HG03521 (cell line): ENCODE data around the gene LPIN3.

ENCODE experiments used
- ATAC-seq: cut with Tn5 transposase; IDR thresholded peaks from one replicate; pipeline ENCODE4 v1.9.1; 2021; ENCODE audit warnings: mild to moderate bottlenecking, moderate library complexity; ENCODE audit not compliant: unreplicated experiment

Gene LPIN3

DNA sequence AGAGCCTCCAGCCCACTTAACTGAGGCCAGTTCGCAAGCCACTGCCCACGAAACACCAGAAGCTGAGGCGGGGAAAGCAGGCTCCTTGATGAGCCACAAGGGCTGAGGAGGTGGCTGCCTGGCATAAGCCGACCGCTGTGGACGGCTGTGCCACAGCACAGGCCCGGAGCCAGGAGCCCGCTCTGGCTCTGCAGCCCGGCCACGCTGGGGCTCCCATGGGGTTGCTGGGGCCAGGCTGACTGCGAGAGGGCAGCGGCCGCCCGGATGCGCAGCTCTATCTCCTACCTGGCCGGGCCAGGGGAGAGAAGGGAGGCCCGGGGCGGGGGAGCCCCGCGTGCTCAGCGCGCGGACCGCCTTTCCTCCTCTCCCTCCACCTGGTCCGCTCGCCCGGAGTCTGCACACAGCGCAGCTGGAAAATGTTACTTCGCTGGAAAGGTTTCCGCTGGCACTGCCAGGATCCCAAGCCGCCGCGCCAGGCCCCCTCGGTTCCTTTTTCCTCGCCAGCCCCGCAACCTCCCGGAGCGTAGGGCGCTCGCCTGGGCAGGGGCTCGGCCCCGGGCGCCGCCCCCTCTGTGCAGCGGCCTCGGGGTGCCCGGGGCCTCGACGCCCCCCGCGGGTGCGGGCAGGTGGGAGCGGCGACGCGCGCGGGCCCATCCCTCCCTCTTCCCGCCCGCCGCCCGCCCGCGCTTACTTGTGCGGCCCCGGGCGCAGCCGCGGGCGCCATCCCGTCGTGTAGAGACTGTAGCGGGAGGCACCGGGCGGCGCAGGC, 25.3 kb downstream of the LPIN3 start:
- no peak for ATAC-seq

- no peak for ATAC-seq
These were observed 26.1 kb downstream of the LPIN3 start, which contains the start of gene EMILIN3 for GRCh38 chr20:41366546-41367392. EMILIN3 (minus strand) TSS chr20:41366818; CDS start chr20:41366634, 184 bp downstream.

DNA sequence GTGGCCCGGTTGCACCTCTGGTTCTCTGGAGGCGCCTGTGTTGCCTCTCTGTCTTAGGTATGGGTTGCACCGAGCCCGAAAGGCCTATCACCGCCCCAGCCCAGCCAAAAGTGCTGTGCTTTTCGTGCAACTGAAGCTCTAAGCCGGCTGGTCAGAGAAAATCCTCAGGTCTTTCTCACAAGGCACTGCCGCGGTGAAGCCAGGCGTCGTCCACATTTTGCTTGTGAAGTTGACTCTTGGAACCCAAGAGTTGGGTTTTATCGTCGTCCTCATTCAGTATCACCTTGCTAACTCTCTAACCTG, 26.7 kb downstream of the LPIN3 start:
- no peak for ATAC-seq

DNA sequence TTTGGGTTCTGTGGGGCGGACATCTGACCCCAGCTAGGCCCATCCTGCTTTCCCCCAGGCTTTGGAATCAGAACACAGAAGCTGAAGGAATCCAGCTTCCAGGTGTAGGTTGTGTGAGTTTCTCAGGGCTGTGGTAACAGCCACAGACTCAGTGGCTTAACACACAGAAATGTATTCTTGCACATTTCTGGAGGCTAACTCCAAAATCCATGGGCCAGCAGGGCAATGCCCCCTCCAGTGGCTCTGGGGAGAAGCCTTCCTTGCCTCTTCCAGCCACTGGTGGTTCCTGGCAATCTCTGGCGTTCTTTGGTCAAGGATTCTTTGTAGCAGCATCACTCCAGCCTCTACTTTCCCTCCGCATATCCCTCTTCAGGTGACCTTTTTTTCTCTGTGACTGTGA, 27.3 kb downstream of the LPIN3 start:
- no peak for ATAC-seq

- ATAC-seq = no peak
These were observed 29.1 kb downstream of the LPIN3 start for GRCh38 chr20:41369673-41370072.

GRCh38 chr20:41370176-41370575, 29.6 kb downstream of the LPIN3 start:
- ATAC-seq = no peak

- ATAC-seq = no peak
These were observed 30.8 kb downstream of the LPIN3 start for GRCh38 chr20:41371371-41371770.

DNA sequence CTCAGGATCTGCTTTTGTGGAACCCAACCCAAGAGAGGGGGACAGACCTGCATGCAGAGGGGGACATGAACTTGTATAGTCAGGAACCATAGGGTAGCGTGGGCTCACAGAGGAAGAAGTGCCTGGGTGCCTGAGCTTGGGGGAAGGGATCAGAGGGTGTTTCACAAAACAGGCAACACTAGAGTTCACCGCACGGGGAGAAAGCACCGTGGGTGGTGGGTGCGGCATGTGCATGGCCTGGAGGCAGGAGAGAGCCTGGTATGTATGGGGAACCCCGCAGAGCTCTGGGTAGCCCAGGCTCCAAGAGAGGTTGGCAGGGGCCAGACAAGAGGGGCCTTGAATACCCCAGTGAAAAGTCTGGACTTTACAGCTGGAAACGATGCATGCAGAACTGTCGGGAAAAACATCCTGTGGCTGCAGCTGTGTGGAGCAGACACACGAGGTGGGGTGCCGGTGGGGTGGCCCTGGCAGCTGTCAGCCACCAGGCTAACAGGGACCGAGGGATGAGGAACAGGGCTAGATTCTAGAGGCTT, 32.7 kb downstream of the LPIN3 start:
- no peak for ATAC-seq

DNA sequence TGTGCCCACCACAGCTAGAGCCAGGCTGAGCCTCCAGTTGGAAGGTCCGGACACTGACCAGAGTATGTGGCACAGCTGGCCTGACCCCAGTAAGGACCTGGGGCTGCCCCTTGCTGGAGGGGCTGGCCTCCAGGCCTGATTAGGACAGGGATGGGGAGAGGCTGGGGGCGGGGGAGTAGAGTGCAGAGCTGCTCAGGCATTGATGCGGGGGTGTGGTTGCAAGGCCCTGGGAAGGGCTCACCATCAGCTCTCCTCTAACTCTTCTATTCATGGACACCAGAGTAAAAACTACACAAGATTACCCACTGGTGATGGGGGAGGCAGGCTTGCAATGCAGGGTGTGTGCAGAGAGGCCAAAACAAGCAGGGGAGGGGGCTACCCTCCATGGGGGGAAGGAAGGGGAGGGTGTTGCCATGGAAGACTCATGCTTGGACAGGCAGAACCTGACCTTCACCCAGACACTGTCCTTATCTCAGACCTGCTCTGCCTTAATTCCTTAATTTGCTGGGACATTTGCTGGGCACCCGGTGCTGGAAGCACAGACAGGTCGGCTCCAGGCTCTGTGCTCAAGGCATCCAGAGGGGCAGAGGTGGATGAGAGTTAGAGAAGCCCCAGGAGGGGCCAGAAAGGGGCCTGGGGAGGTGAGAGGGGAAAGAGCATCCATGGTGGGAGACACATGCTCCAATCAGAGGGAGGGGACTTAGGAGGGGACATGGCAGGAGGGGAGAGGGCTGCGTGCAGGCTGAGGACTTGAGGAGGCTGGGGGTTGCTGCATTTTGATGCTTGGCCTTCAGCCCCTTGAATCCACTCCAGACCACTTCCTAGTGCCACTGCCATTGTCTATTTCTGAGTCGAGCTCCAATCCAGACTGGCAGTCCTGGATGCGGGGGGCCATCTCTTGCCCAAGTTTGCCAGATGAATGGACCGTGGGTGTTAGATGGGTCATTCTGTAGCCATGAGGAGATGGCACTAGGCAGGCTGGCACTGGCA, 33.6 kb downstream of the LPIN3 start:
- ATAC-seq = no peak

GRCh38 chr20:41375846-41376245, 35.2 kb downstream of the LPIN3 start:
- ATAC-seq = no peak

- ATAC-seq = no peak
These were observed 35.7 kb downstream of the LPIN3 start for GRCh38 chr20:41376349-41376748.

DNA sequence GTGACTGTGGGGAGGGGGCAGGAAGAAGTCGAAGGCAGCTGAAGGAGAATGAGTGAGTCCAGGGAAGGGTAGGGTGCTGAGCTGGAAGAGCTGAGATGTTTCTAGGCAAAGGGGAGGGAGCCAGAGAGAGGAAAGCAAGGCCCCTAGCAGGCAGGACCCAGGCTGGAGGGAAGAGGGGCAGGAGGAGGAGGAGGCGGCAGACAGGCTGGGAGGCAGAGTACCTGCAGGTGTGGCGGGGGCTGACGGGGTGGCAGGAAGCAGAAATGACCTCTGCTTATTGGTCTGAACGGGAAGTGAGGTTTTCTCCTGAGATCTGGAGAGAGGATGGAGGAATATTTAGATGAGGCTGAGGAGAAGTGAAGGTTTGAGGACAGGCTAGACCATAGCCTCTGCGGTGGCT, 36.7 kb downstream of the LPIN3 start:
- ATAC-seq = no peak

- no peak for ATAC-seq
These were observed 38.9 kb downstream of the LPIN3 start for GRCh38 chr20:41379551-41379950.

DNA sequence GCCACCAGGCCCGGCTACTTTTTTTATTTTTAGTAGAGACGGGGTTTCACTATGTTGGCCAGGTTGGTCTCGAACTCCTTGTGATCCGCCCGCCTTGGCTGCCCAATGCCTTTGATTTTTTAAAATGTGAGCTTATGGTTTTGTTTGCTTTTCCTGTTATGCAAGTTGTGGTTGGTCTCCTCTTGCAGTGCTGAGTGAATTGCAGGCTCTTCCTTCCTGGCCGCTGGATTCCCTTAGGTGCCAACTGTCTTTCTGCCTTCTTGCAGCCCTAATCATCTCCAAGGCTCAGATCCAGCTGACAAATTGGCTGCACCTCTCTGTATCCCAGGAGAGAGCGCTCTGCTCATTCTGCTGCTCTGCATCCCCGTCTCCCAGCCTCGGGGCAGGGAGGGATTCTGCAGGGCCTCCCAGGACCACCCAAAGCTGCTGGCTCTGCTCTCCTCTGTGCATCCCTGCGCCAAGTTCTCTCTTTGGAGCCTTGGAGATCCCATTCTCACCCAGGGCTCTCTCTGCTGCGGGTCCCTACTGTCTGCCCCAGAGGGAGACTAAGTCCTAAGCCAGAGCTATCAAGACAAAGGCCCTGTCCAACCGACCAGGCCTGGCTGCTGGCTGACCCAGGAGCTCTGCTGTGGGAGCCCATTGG, 40.1 kb downstream of the LPIN3 start:
- ATAC-seq = no peak

- ATAC-seq = no peak
These were observed 42.2 kb downstream of the LPIN3 start for GRCh38 chr20:41382791-41383305.

DNA sequence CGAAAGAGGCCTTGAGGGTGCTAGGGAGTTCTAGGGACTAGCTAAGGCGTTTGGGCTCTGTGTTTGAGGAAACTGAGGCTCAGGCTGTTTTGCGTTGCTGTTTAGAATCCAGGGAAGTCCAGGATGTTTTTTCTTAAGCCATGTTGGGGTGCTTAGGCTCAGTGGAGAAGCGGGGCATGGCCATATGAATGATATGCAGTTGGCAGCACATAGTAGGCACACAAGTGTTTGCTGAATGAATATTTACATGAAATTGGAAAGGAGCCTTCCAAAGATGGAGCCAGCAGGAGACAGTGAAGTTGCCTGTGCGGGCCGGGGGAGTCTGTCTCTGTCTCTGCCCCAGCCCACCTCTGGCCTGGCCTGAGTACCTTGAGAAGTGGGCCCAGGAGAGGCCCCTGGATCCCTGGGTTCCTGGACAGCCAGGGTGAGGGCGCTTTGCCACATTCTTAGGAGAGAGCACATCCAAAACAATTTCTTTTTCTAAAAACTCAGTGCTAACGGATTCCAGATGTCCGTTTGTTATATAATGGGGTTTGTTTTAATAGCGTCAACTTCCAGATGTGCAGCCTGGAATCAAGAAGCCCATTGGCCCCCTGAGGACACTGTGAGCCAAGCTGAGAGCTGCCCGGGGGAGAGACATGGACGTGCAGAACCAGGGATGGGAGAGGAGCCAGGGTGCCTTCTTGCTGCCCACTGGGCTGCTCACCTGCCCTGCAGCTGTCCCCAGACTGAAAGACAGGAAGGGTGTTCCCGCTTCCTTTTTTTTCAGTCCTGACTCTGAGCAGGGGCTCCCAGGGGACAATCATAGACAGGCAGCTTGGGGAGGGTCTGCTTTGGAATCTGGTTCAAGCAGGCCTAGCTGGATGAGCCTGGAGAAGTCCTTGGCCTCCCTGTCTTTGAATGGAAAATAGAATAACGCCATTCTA, 46.1 kb downstream of the LPIN3 start:
- ATAC-seq = no peak

- ATAC-seq = no peak
These were observed 46.8 kb downstream of the LPIN3 start for GRCh38 chr20:41387444-41387851.

GRCh38 chr20:41390889-41391288, 50.3 kb downstream of the LPIN3 start:
- no peak for ATAC-seq

DNA sequence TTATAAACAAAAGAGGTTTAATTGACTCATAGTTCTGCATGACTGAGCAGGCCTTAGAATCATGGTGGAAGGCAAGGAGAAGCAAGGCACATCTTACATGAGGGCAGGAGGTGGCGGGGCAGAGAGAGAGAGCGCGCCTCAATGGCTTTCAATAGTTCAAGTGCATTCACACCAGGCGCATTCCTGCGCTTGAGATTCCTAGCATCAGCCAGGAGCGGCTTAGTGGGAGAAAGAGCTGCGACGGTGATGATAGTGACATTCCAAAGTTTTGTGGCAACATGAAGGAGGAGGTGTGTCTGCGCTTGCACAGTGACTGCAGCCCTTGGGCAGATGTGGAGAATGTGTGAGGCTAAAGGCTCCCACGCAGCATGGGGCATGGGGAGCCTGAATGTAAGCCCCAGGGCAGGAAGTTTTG, 51.0 kb downstream of the LPIN3 start:
- ATAC-seq = no peak
